Chondrocyte (in vitro differentiated cells): ENCODE data around the gene PLCB4. TPM values are rescaled to one million over a fixed set of nuclear protein-coding genes. Genes with fewer than 3 reads are reported as not detected.
"Not testable (repeated sequence)": the region's sequence is repeated elsewhere in the genome, so short reads cannot be mapped to it uniquely, and the experiment has no call there.

Experiments
- DNase-seq: peaks from one replicate; pipeline ENCODE4 v3.0.0; 2021; ENCODE audit warnings: mixed read lengths, low spot score
- H3K27ac Mint-ChIP-seq: one replicate; pipeline ENCODE4 v1.8.0; 2021; ENCODE audit warnings: mild to moderate bottlenecking, moderate library complexity, mixed read lengths; ENCODE audit not compliant: unreplicated experiment
- H3K27me3 Mint-ChIP-seq: 2 replicates; pipeline ENCODE4 v1.8.0; 2021; ENCODE audit warnings: low read depth, mixed read lengths
- H3K36me3 Mint-ChIP-seq: 2 replicates; pipeline ENCODE4 v1.8.0; 2021; ENCODE audit warnings: low read depth, mixed read lengths
- H3K4me1 Mint-ChIP-seq: 2 replicates; pipeline ENCODE4 v1.8.0; 2021; ENCODE audit warnings: low read depth, mild to moderate bottlenecking, mixed read lengths
- H3K4me3 Mint-ChIP-seq: one replicate; pipeline ENCODE4 v1.8.0; 2021; ENCODE audit warnings: mild to moderate bottlenecking, moderate library complexity, mixed read lengths; ENCODE audit not compliant: unreplicated experiment
- H3K9me3 Mint-ChIP-seq: 2 replicates; pipeline ENCODE4 v1.8.0; 2021; ENCODE audit warnings: low read depth, mixed read lengths
- total RNA-seq: library from RNA; stranded (reverse); gene quantifications from 3 replicates; pipeline ENCODE4 v1.2.1, GENCODE V29; 2021
- TF ChIP-seq, protein P1 (sequence below): fragments of 200-600 bp; sonication (generic); IDR thresholded peaks from 2 replicates; pipeline ENCODE4 v1.5.0; 2021; ENCODE audit warnings: antibody characterized with exemption, mild to moderate bottlenecking, moderate library complexity

The PLCB4 gene
- total RNA-seq, 1 donor from 2014 or later: 13.3 TPM

DNA sequence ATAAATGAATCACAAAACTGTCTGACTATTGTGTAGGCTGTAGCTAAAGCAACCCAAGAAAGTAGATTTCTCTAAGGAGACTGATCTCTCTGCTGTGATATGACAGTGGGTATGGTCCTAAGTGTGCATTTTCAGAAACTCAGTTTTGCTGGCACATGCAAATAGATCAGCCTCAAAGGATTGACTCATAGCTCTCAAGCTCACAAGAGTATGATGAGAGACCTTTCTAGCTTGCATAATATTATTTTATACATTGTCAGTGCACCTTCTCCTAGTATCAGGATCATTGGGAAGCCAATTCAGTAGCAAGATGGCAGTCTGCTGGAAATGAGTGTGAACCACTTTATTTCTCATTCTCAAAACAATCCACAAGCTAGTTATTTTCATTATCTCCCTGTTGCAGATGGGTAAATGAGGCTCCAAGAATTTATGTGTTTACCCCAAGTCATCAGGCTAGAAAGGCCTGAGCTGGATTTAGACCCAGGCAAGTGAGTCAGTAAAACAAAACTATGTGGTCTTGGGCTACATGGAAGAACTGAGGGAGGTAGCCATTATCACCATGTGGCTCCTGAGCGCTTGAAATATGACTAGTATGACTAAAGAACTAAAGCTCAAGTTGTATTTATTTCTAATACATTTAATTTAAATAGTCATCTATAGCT is 27.9 kb upstream of the PLCB4 start:
- no peaks in the 10 kb centered on the region for H3K36me3 Mint-ChIP-seq
- peaks cover 3% of the 10 kb centered on the region for H3K9me3 Mint-ChIP-seq
- H3K4me1 Mint-ChIP-seq: peaks cover 10% of the 10 kb centered on the region
- TF ChIP-seq, protein P1, sequence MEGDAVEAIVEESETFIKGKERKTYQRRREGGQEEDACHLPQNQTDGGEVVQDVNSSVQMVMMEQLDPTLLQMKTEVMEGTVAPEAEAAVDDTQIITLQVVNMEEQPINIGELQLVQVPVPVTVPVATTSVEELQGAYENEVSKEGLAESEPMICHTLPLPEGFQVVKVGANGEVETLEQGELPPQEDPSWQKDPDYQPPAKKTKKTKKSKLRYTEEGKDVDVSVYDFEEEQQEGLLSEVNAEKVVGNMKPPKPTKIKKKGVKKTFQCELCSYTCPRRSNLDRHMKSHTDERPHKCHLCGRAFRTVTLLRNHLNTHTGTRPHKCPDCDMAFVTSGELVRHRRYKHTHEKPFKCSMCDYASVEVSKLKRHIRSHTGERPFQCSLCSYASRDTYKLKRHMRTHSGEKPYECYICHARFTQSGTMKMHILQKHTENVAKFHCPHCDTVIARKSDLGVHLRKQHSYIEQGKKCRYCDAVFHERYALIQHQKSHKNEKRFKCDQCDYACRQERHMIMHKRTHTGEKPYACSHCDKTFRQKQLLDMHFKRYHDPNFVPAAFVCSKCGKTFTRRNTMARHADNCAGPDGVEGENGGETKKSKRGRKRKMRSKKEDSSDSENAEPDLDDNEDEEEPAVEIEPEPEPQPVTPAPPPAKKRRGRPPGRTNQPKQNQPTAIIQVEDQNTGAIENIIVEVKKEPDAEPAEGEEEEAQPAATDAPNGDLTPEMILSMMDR: no peak
- DNase-seq: no peak
- no peaks in the 10 kb centered on the region for H3K27me3 Mint-ChIP-seq
- no peak overlapping the region for H3K27ac Mint-ChIP-seq
- no peak overlapping the region for H3K4me3 Mint-ChIP-seq

DNA sequence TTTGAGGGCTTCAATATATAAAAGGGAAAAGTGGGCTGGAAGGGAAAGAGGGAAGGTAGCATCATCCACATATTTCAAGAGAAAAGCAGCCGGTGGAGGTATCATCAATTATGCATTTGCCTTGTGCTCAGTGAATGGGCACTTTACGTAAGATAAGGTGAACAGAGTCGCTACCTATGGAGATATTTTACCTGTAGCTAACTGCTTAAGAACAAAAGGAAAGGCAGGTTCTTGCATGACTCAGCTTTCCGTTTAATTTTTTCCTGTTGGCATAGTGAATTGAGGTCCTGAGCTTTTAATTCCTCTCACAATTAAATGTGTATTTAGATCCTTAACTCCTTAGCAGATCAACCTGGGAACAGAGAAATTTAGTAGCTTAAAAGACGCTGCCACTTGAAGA is 25.5 kb upstream of the PLCB4 start:
- H3K4me1 Mint-ChIP-seq: peaks cover 12% of the 10 kb centered on the region
- H3K4me3 Mint-ChIP-seq: no peak overlapping the region
- no peak for DNase-seq
- peaks cover 11% of the 10 kb centered on the region for H3K9me3 Mint-ChIP-seq
- no peak overlapping the region for H3K27ac Mint-ChIP-seq
- no peaks in the 10 kb centered on the region for H3K36me3 Mint-ChIP-seq
- TF ChIP-seq, protein P1: no peak
- no peaks in the 10 kb centered on the region for H3K27me3 Mint-ChIP-seq

DNA sequence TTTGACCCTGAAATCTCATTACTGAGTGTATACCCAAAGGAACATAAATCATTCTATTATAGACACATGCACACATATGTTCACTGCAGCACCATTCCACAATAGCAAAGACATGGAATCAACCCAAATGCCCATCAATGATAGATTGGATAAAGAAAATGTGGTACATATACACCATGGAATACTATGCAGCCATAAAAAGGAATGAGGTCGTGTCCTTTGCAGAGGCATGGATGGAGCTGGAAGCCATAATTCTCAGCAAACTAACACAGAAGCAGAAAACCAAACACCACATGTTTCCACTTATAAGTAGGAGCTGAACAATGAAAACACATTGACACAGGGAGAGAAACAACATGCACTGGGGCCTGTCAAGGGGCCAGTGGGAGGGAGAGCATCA is 21.0 kb upstream of the PLCB4 start:
- not testable (repeated sequence) for H3K27me3 Mint-ChIP-seq, DNase-seq, H3K27ac Mint-ChIP-seq, H3K36me3 Mint-ChIP-seq, H3K4me3 Mint-ChIP-seq
- H3K4me1 Mint-ChIP-seq: peaks cover 25% of the 10 kb centered on the region
- peaks cover 15% of the 10 kb centered on the region for H3K9me3 Mint-ChIP-seq

DNA sequence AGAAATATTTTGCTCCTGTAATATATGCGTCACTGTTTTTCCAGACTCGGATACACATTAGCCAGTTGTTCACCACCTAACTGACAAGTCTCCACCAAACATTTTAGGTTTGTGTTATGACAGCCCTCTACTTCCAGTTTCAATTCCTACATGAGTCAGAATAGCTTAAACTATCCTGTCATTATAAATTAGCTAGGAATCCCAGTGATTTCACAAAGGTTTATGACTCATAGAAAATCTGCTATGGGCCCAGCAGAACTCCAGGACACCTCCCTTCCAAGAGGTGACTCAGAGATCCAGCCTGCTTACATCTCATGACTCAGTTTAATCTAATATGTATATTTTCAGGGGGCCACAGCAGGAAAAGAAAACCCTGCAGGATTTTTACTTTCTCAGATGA is 17.4 kb upstream of the PLCB4 start:
- Mint-ChIP-seq H3K4me3 (peak overlapping the region; percentile 8), H3K4me1 (peaks cover 38% of the 10 kb centered on the region), H3K36me3 (no peaks in the 10 kb centered on the region), H3K9me3 (peaks cover 15% of the 10 kb centered on the region), H3K27me3 (no peaks in the 10 kb centered on the region), H3K27ac (peak overlapping the region; percentile 95)
- no peak for DNase-seq
- TF ChIP-seq, protein P1: no peak

DNA sequence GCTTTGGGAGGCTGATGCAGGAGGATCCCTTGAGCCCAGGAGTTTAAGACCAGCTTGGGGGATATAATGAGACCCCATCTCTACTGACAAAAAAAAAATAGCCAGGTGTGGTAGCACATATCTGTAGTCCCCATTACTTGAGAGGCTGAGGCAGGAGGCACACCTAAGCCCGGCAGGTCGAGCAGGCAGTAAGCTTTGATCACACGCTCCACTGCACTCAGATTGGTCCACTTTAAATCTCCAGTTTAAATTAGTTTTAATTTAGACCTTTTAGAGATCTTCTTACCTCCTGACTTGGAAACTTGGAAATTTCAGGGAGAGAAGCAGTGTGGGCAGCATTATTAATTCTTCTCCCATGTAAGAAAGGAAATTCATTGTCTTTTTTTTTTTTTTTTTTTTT is 16.8 kb upstream of the PLCB4 start:
- Mint-ChIP-seq H3K27ac (peak overlapping the region; percentile 95), H3K4me3 (no peak overlapping the region), H3K27me3 (no peaks in the 10 kb centered on the region), H3K36me3 (no peaks in the 10 kb centered on the region), H3K9me3 (peaks cover 19% of the 10 kb centered on the region), H3K4me1 (peaks cover 42% of the 10 kb centered on the region)
- DNase-seq: no peak
- TF ChIP-seq, protein P1: no peak

DNA sequence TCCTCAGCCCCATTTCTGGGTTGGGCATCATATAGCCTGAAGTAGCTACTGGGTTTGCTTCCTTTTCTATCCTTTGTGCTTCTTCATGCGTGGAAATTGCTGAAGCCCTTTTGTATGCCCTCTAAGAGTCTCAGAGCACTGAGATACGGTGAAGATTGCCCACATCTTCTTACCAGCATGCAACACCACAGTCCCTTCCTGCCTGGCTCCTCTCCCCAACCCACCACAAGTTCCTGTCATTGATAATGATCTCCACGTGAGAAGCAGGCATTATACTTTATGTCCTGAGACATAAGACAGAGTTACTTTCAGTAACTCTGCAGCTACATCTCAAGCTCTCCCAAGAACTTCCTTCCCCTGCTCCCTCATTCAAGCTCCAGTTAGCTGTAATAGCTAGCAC is 15.8 kb upstream of the PLCB4 start:
- Mint-ChIP-seq H3K4me3 (no peak overlapping the region), H3K27ac (peak overlapping the region; percentile 60), H3K9me3 (peaks cover 11% of the 10 kb centered on the region), H3K27me3 (no peaks in the 10 kb centered on the region), H3K4me1 (peaks cover 42% of the 10 kb centered on the region), H3K36me3 (no peaks in the 10 kb centered on the region)
- DNase-seq: no peak
- TF ChIP-seq, protein P1: no peak
